Liver (tissue), 9 donors: ENCODE data around the gene SLC12A5. TPM values are rescaled to one million over a fixed set of nuclear protein-coding genes. Genes with fewer than 3 reads are reported as not detected.
A peak's percentile ranks its signal among the peaks of the same experiment; 100 is the strongest.

Experiments
- DNase-seq: peaks from one replicate; pipeline ENCODE4 v3.0.0-alpha.2; 2017; ENCODE audit warnings: low spot score
- H3K27ac ChIP-seq, 2 donors: one replicate each; pipeline ENCODE4 v1.7.0; 2013; ENCODE audit warnings: inconsistent platforms in 2 of 2, low read length in 2 of 2, control low read depth in 1 of 2, low read depth in 1 of 2, mild to moderate bottlenecking in 1 of 2
- H3K27me3 ChIP-seq, 4 donors: one replicate each; pipeline versions ENCODE4 v1.6.1 to v1.7.0; 2013; ENCODE audit warnings: low read length in 3 of 4, inconsistent platforms in 1 of 4, mild to moderate bottlenecking in 1 of 4, moderate library complexity in 1 of 4; ENCODE audit not compliant: control insufficient read depth in 4 of 4, insufficient read depth in 4 of 4
- H3K36me3 ChIP-seq, 4 donors: one replicate each; pipeline versions ENCODE4 v1.6.1 to v1.7.0; 2013; ENCODE audit warnings: low read length in 3 of 4, mild to moderate bottlenecking in 3 of 4, low read depth in 1 of 4, moderate library complexity in 1 of 4; ENCODE audit not compliant: control insufficient read depth in 4 of 4, insufficient read depth in 3 of 4
- H3K4me1 ChIP-seq, 4 donors: one replicate each; pipeline versions ENCODE4 v1.6.1 to v1.7.0; 2013; ENCODE audit warnings: low read length in 3 of 4, mild to moderate bottlenecking in 3 of 4, moderate library complexity in 1 of 4; ENCODE audit not compliant: control insufficient read depth in 4 of 4, insufficient read depth in 4 of 4
- H3K4me3 ChIP-seq, 3 donors: one replicate each; pipeline versions ENCODE4 v1.6.1 to v1.7.0; 2013; ENCODE audit warnings: low read length in 3 of 3, control low read depth in 1 of 3, low read depth in 1 of 3, mild to moderate bottlenecking in 1 of 3
- H3K9ac ChIP-seq, 2 donors: one replicate each; pipeline ENCODE4 v1.7.0; 2013; ENCODE audit warnings: low read length in 2 of 2, mild to moderate bottlenecking in 2 of 2, moderate library complexity in 2 of 2, control low read depth in 1 of 2, low read depth in 1 of 2
- H3K9me3 ChIP-seq, 4 donors: one replicate each; pipeline versions ENCODE4 v1.6.1 to v1.7.0; 2013; ENCODE audit warnings: low read length in 3 of 4; ENCODE audit not compliant: control insufficient read depth in 4 of 4
- FOXA2 ChIP-seq: IDR thresholded peaks from 2 replicates; pipeline ENCODE4 v1.6.1; 2016; ENCODE audit warnings: antibody characterized with exemption
- HNF4A ChIP-seq, 2 donors: conservative IDR thresholded peaks; 2 replicates each; pipeline ENCODE4 v1.6.1; 2016; ENCODE audit warnings: antibody characterized with exemption in 2 of 2, mild to moderate bottlenecking in 2 of 2
- JUND ChIP-seq, 2 donors: IDR thresholded peaks; 2 replicates each; pipeline ENCODE4 v1.6.1; 2016; ENCODE audit warnings: antibody characterized with exemption in 2 of 2
- NR2F2 ChIP-seq: IDR thresholded peaks from 2 replicates; pipeline ENCODE4 v1.6.1; 2016; ENCODE audit warnings: antibody characterized with exemption
- RAD21 ChIP-seq, 2 donors: IDR thresholded peaks; 2 replicates each; pipeline ENCODE4 v1.6.1; 2016; ENCODE audit warnings: antibody characterized with exemption in 2 of 2, mild to moderate bottlenecking in 2 of 2
- SP1 ChIP-seq: IDR thresholded peaks from 2 replicates; pipeline ENCODE4 v1.6.1; 2018; ENCODE audit warnings: antibody characterized with exemption, mild to moderate bottlenecking
- TAF1 ChIP-seq: conservative IDR thresholded peaks from 2 replicates; pipeline ENCODE4 v1.6.1; 2016; ENCODE audit warnings: antibody characterized with exemption, mild to moderate bottlenecking
- YY1 ChIP-seq: IDR thresholded peaks from 2 replicates; pipeline ENCODE4 v1.6.1; 2016; ENCODE audit warnings: antibody characterized with exemption, mild to moderate bottlenecking
- WGBS: extraction: QIAGEN DNeasy Blood & Tissue Kit; methylation state at CpG from one replicate; pipeline ENCODE4 v1.1.7; 2013; 5-methylcytosine and 5-hydroxymethylcytosine counted together
- polyA plus RNA-seq, 2 donors: library from polyadenylated mRNA; stranded (reverse) in 1 of 2; unstranded in 1 of 2; fragments of 200-250 nt in 1 of 2; fragments of >200 nt in 1 of 2; fragmentation: Nextera tagmentation in 1 of 2; extraction: Ambion mirVana in 1 of 2; gene quantifications; one replicate each; pipeline versions ENCODE4 v1.2.1 to v1.2.3, GENCODE V29; 2013 to 2015
- total RNA-seq, 2 donors: library from RNA; depleted of rRNA; stranded (reverse); fragments of >200 nt; gene quantifications; one replicate each; pipeline ENCODE4 v1.2.3, GENCODE V29; 2014
- TF ChIP-seq, protein P1 (sequence below): fragments of 150-350 bp; IDR thresholded peaks from 2 replicates; pipeline ENCODE4 v1.5.1; 2017; ENCODE audit warnings: improper control_type of control experiment, low read depth, low read length; ENCODE audit not compliant: missing input control
- TF ChIP-seq, protein P2 (sequence below): IDR thresholded peaks from 2 replicates; pipeline ENCODE4 v1.6.1; 2016; ENCODE audit warnings: antibody characterized with exemption
- TF ChIP-seq, protein P3 (sequence below): IDR thresholded peaks from 2 replicates; pipeline ENCODE4 v1.6.1; 2016; ENCODE audit warnings: antibody characterized with exemption, mild to moderate bottlenecking
- donor health status: healthy.
- donor health status: healthy.
- donor health status: healthy.
- donor health status: healthy.
- donor health status: healthy.

SLC12A5 gene
- total and polyA plus RNA-seq, 4 donors = 0.33 to 1.5 TPM; not detected in 2

DNA sequence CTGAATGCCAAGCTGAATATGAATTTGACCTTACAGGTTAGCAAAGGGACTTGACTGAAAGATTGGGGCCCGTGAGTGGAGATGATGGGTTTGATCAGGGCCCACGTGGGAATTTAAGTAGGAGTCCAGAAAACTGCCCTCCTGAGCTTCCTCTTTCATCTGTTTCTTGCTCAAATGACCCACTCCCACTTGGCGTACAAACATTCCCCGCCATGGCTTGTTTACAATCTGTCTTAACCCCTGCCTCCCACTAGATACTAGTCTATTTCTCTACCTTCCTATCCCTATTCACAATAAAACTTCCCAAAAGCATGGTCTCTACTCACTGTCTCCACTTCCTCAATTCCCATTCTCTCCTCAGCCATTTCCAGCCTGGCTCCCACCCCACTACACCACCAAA is 10.9 kb upstream of the SLC12A5 start:
- H3K9ac ChIP-seq = no peak overlapping the region
- H3K4me3 ChIP-seq = no peak overlapping the region
- no peaks in the 10 kb centered on the region for H3K9me3 ChIP-seq
- H3K27me3 ChIP-seq = peaks cover 0 to 11% (median 3%) of the 10 kb centered on the region in 4 donors
- H3K27ac ChIP-seq = no peak overlapping the region
- H3K36me3 ChIP-seq = no peaks in the 10 kb centered on the region
- no peak for TF ChIP-seq HNF4A (conservative IDR thresholded peaks at IDR 0.05)
- WGBS = 67% methylated on average over 4 of the region's 4 CpGs
- DNase-seq = no peak
- H3K4me1 ChIP-seq = peaks cover 11 to 19% (median 14%) of the 10 kb centered on the region in 4 donors

DNA sequence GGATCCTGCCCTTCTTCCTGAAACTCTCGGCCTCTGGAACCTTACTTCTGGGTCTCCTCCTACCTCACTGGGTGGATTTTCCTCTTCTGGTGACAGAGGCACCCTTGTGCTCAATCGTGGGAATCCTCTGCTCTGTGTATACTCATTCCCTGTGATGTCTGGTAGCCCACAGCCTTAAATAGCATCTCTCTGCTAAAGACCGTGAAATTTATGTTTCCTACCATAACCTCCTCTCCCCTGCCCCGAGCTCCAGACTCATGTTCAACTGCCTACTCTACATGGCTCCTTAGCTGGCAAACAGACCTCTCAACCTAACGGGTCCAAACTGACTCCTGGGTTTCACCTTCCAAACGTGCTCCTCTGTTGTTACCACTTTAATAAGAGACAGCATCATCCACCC is 10.4 kb upstream of the SLC12A5 start:
- peaks cover 0 to 8% (median 2%) of the 10 kb centered on the region in 4 donors for H3K27me3 ChIP-seq
- H3K9me3 ChIP-seq = no peaks in the 10 kb centered on the region
- no peak overlapping the region for H3K27ac ChIP-seq
- H3K4me3 ChIP-seq = no peak overlapping the region
- H3K36me3 ChIP-seq = no peaks in the 10 kb centered on the region
- peaks cover 11 to 18% (median 14%) of the 10 kb centered on the region in 4 donors for H3K4me1 ChIP-seq
- no peak for DNase-seq
- H3K9ac ChIP-seq = no peak overlapping the region
- no peak for TF ChIP-seq FOXA2
- 77% methylated on average over 6 of the region's 6 CpGs for WGBS

DNA sequence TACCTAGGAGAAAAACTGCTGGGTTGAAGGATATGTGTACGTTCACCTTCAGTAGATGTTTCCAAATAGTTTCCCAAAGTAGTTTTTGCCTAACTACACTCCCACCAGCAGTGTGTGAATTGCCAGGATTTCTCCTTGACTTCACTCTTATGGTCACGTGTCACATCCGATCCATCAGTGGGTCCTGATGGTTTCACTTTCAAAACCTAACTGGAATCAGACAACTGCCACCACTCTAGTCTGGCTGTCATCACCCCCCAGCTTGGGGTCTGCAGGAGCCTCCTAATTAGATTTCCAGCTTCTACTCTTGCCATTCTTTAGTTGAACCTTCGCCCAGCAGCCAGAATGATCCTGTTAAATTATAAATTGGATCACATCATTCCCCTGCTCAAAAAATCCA is 8.5 kb upstream of the SLC12A5 start:
- no peak overlapping the region for H3K4me3 ChIP-seq
- no peak for DNase-seq
- H3K27ac ChIP-seq = no peak overlapping the region
- no peak overlapping the region for H3K9ac ChIP-seq
- peaks cover 0 to 7% (median 4%) of the 10 kb centered on the region in 4 donors for H3K27me3 ChIP-seq
- no peaks in the 10 kb centered on the region for H3K9me3 ChIP-seq
- no peaks in the 10 kb centered on the region for H3K36me3 ChIP-seq
- TF ChIP-seq HNF4A (conservative IDR thresholded peaks at IDR 0.05) (no peak), TAF1 (no peak), FOXA2 (no peak), RAD21 (IDR thresholded peaks at IDR 0.05) (no peak)
- TF ChIP-seq, protein P1, sequence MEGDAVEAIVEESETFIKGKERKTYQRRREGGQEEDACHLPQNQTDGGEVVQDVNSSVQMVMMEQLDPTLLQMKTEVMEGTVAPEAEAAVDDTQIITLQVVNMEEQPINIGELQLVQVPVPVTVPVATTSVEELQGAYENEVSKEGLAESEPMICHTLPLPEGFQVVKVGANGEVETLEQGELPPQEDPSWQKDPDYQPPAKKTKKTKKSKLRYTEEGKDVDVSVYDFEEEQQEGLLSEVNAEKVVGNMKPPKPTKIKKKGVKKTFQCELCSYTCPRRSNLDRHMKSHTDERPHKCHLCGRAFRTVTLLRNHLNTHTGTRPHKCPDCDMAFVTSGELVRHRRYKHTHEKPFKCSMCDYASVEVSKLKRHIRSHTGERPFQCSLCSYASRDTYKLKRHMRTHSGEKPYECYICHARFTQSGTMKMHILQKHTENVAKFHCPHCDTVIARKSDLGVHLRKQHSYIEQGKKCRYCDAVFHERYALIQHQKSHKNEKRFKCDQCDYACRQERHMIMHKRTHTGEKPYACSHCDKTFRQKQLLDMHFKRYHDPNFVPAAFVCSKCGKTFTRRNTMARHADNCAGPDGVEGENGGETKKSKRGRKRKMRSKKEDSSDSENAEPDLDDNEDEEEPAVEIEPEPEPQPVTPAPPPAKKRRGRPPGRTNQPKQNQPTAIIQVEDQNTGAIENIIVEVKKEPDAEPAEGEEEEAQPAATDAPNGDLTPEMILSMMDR = no peak
- H3K4me1 ChIP-seq = peaks cover 2 to 3% (median 3%) of the 10 kb centered on the region in 4 donors
- 65% methylated on average over 4 of the region's 4 CpGs for WGBS

DNA sequence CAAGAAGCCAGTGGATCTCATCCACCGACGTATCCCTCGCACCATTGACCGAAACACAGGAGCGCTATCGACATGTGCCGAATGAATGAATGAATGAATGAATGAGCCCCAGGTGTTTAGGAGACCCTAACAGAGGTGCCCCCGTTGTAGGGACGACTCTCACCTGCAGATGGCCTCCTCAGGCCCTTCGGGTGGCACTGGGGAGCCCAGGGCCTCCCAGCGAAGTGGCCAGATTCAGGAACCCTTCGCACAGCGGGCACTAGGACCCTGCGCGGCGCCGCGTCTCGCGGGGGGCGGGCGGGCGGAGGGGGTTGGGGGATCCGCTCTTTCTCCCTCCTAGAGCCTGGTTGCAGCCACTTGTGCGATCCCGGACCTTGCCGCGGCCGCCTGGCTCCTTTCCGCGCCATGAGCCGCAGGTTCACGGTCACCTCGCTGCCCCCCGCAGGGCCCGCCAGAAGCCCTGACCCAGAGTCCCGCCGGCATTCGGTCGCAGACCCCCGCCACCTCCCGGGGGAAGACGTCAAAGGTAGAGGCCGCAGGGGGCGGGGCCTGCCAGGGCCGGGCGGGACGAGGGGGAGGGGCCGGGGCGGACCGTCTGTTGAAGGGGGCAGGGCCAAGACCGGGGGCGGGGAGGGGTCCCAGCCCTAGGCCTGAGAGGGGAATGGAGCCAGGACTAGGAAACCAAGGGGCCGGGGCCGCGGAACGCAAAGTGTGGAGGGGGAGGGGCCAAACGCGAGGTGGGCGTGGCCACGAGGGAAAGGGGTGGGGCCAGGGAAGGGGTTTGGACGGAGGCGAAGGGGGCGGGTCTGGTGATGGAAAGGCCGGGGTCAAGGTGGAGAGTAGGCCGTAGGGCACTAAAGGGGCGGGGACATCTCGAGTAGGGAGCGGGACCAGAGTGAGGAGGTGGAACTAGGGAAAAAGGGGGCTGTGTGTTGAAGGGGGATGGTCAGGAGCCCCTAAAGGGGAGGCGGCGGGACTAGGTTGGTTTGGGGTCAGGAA is 7.4 kb upstream of the SLC12A5 start:
- Histone ChIP-seq H3K4me3 (peak overlapping the region in 1 of 3 donors; percentile 50), H3K4me1 (peaks cover 2 to 3% (median 3%) of the 10 kb centered on the region in 4 donors), H3K9me3 (no peaks in the 10 kb centered on the region), H3K9ac (no peak overlapping the region), H3K27me3 (peaks cover under 1 to 10% (median 4%) of the 10 kb centered on the region in 4 donors), H3K36me3 (no peaks in the 10 kb centered on the region), H3K27ac (no peak overlapping the region)
- 8% methylated on average over 71 of the region's 71 CpGs for WGBS
- peak; percentile 76 for DNase-seq
- TF ChIP-seq, protein P2, sequence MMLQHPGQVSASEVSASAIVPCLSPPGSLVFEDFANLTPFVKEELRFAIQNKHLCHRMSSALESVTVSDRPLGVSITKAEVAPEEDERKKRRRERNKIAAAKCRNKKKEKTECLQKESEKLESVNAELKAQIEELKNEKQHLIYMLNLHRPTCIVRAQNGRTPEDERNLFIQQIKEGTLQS = no peak
- TF ChIP-seq TAF1 (no peak), JUND (IDR thresholded peaks at IDR 0.05) (no peak), NR2F2 (no peak), YY1 (no peak), HNF4A (conservative IDR thresholded peaks at IDR 0.05) (no peak), SP1 (no peak), RAD21 (IDR thresholded peaks at IDR 0.05) (no peak)
- TF ChIP-seq, protein P3, sequence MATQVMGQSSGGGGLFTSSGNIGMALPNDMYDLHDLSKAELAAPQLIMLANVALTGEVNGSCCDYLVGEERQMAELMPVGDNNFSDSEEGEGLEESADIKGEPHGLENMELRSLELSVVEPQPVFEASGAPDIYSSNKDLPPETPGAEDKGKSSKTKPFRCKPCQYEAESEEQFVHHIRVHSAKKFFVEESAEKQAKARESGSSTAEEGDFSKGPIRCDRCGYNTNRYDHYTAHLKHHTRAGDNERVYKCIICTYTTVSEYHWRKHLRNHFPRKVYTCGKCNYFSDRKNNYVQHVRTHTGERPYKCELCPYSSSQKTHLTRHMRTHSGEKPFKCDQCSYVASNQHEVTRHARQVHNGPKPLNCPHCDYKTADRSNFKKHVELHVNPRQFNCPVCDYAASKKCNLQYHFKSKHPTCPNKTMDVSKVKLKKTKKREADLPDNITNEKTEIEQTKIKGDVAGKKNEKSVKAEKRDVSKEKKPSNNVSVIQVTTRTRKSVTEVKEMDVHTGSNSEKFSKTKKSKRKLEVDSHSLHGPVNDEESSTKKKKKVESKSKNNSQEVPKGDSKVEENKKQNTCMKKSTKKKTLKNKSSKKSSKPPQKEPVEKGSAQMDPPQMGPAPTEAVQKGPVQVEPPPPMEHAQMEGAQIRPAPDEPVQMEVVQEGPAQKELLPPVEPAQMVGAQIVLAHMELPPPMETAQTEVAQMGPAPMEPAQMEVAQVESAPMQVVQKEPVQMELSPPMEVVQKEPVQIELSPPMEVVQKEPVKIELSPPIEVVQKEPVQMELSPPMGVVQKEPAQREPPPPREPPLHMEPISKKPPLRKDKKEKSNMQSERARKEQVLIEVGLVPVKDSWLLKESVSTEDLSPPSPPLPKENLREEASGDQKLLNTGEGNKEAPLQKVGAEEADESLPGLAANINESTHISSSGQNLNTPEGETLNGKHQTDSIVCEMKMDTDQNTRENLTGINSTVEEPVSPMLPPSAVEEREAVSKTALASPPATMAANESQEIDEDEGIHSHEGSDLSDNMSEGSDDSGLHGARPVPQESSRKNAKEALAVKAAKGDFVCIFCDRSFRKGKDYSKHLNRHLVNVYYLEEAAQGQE = no peak
- TF ChIP-seq, protein P1 = no peak
